GM12878 (cell line): Measurements from ENCODE around the gene LASP1NB.

Source experiments
- EP300 ChIP-seq, 2 experiments: fragments of 150-350 bp in 1 of 2; IDR thresholded peaks; 2 replicates each; pipeline ENCODE4 v1.6.1; 2011 to 2012; ENCODE audit warnings: low read depth in 2 of 2, low read length in 2 of 2, borderline replicate concordance in 1 of 2, improper control_type of control experiment in 1 of 2, inconsistent platforms in 1 of 2; ENCODE audit not compliant: control insufficient read depth in 1 of 2
- POLR2A ChIP-seq: IDR thresholded peaks from 2 replicates; pipeline ENCODE4 v1.6.1; 2011; ENCODE audit warnings: low read depth, mild to moderate bottlenecking, low read length
- RAD21 ChIP-seq: IDR thresholded peaks from 2 replicates; pipeline ENCODE4 v1.6.1; 2011; ENCODE audit warnings: mild to moderate bottlenecking, low read depth, low read length, moderate library complexity; ENCODE audit not compliant: insufficient read depth
- ZBED1 ChIP-seq: IDR thresholded peaks from 2 replicates; pipeline ENCODE4 v1.6.1; 2016; ENCODE audit warnings: borderline replicate concordance

GRCh38 chr17:38883592-38884526 is 41.6 kb upstream of the LASP1NB start:
- TF ChIP-seq ZBED1 (no peak), EP300 (IDR thresholded peaks at IDR 0.05; ENCODE audit: borderline replicate concordance in 1 of 2, control insufficient read depth in 1 of 2, low read depth in 2 of 2, low read length in 2 of 2) (no peak), RAD21 (no peak), POLR2A (no peak)
